Measurements from ENCODE around the gene IFI6. TPM values are rescaled to one million over a fixed set of nuclear protein-coding genes. Genes with fewer than 3 reads are reported as not detected.
A peak's percentile ranks its signal among the peaks of the same experiment; 100 is the strongest.

IFI6 gene
- total RNA-seq, 1 experiment from 2014 or later: 8.6 TPM

- CTCF ChIA-PET: interaction anchor here (1.7 kb wide), 1 partner anchor 101 kb away, joined by 7 read pairs; the partner anchor contains the start of gene STX12
- BruUV-seq (replicated peaks): no TSS peak
- DNase-seq: no peak
- POLR2A ChIA-PET (ENCODE audit: unreplicated experiment): interaction anchor here (0.7 to 1.1 kb wide), 3 partner anchors 53 to 1150 kb away, joined by 4 to 7 read pairs (median 7); no protein-coding TSS in a partner anchor
- Histone ChIP-seq H3K4me2 (peak overlapping the region; percentile 76), H3K4me3 (peak overlapping the region; percentile 43; the same call in 1 of the 2 replicates), H3K9me2 (ENCODE audit: insufficient read depth) (no peaks in the 10 kb centered on the region), H3K79me2 (ENCODE audit: low read depth) (no peaks in the 10 kb centered on the region), H3K27ac (peak overlapping the region; percentile 30; the same call in 1 of the 2 replicates), H3K4me1 (replicated peaks; ENCODE audit: insufficient read depth) (peaks cover 4% of the 10 kb centered on the region; the same call in 1 of the 2 replicates), H4K20me1 (ENCODE audit: insufficient read depth) (no peaks in the 10 kb centered on the region), H3F3A (ENCODE audit: insufficient read depth, low read depth) (peaks cover 5% of the 10 kb centered on the region; the same call in 1 of the 2 replicates), H3K36me3 (ENCODE audit: low read depth) (no peaks in the 10 kb centered on the region), H3K9me3 (ENCODE audit: insufficient read depth, low read depth) (no peaks in the 10 kb centered on the region), H2AFZ (peak overlapping the region; percentile 72; the same call in 1 of the 2 replicates), H3K27me3 (ENCODE audit: insufficient read depth, low read depth) (no peaks in the 10 kb centered on the region)
- intact Hi-C loops (cut with micrococcal nuclease; ENCODE audit: unreplicated experiment): loop anchor here (1.0 to 5.0 kb wide), 3 partner anchors 14 to 160 kb away; partner anchors contain the start of genes PPP1R8 and STX12
- TF ChIP-seq, protein P1, sequence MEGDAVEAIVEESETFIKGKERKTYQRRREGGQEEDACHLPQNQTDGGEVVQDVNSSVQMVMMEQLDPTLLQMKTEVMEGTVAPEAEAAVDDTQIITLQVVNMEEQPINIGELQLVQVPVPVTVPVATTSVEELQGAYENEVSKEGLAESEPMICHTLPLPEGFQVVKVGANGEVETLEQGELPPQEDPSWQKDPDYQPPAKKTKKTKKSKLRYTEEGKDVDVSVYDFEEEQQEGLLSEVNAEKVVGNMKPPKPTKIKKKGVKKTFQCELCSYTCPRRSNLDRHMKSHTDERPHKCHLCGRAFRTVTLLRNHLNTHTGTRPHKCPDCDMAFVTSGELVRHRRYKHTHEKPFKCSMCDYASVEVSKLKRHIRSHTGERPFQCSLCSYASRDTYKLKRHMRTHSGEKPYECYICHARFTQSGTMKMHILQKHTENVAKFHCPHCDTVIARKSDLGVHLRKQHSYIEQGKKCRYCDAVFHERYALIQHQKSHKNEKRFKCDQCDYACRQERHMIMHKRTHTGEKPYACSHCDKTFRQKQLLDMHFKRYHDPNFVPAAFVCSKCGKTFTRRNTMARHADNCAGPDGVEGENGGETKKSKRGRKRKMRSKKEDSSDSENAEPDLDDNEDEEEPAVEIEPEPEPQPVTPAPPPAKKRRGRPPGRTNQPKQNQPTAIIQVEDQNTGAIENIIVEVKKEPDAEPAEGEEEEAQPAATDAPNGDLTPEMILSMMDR (conservative IDR thresholded peaks at IDR 0.05): no peak
- no peak for TF ChIP-seq EZH2 (IDR thresholded peaks at IDR 0.05; ENCODE audit: low read depth)
Measured at GRCh38 chr1:27672750-27673112, 739 bp upstream of the IFI6 start.

- Histone ChIP-seq H3K4me3 (no peak overlapping the region), H3K4me1 (replicated peaks; ENCODE audit: insufficient read depth) (peaks cover 4% of the 10 kb centered on the region; the same call in 1 of the 2 replicates), H4K20me1 (ENCODE audit: insufficient read depth) (no peaks in the 10 kb centered on the region), H3K27me3 (ENCODE audit: insufficient read depth, low read depth) (no peaks in the 10 kb centered on the region), H3K79me2 (ENCODE audit: low read depth) (no peaks in the 10 kb centered on the region), H2AFZ (no peak overlapping the region), H3F3A (ENCODE audit: insufficient read depth, low read depth) (peaks cover 5% of the 10 kb centered on the region; the same call in 1 of the 2 replicates), H3K27ac (no peak overlapping the region), H3K4me2 (no peak overlapping the region), H3K36me3 (ENCODE audit: low read depth) (no peaks in the 10 kb centered on the region), H3K9me2 (ENCODE audit: insufficient read depth) (no peaks in the 10 kb centered on the region), H3K9me3 (ENCODE audit: insufficient read depth, low read depth) (no peaks in the 10 kb centered on the region)
- DNase-seq: no peak
- ChIA-PET POLR2A (ENCODE audit: unreplicated experiment) (interaction anchor here (0.6 to 0.7 kb wide), 2 partner anchors 73 to 564 kb away, joined by 5 to 6 read pairs; no protein-coding TSS in a partner anchor), CTCF (interaction anchor here (0.5 to 1.2 kb wide), 12 partner anchors 10 to 332 kb away, joined by 3 to 14 read pairs (median 4); partner anchors contain the start of genes FAM76A, PPP1R8 and STX12)
- TF ChIP-seq, protein P1 (conservative IDR thresholded peaks at IDR 0.05): no peak
- TF ChIP-seq EZH2 (IDR thresholded peaks at IDR 0.05; ENCODE audit: low read depth): no peak
- intact Hi-C loops (cut with micrococcal nuclease; ENCODE audit: unreplicated experiment): loop anchor here (1.0 to 10.0 kb wide), 3 partner anchors 56 to 305 kb away; partner anchors contain the start of gene PPP1R8
- no TSS peak for BruUV-seq (replicated peaks)
Measured at GRCh38 chr1:27669876-27670275, 2.1 kb downstream of the IFI6 start.

GRCh38 chr1:27668808-27669723, 2.9 kb downstream of the IFI6 start:
- TF ChIP-seq EZH2 (IDR thresholded peaks at IDR 0.05; ENCODE audit: low read depth): no peak
- TF ChIP-seq, protein P1 (conservative IDR thresholded peaks at IDR 0.05): peak; percentile 71
- no peaks in the 10 kb centered on the region for H4K20me1 ChIP-seq (ENCODE audit: insufficient read depth)
- H3F3A ChIP-seq (ENCODE audit: insufficient read depth, low read depth): peaks cover 5% of the 10 kb centered on the region; the same call in 1 of the 2 replicates
- peaks cover 4% of the 10 kb centered on the region; the same call in 1 of the 2 replicates for H3K4me1 ChIP-seq (replicated peaks; ENCODE audit: insufficient read depth)
- H3K27ac ChIP-seq: no peak overlapping the region
- POLR2A ChIA-PET (ENCODE audit: unreplicated experiment): interaction anchor here (0.6 to 0.9 kb wide), 2 partner anchors 104 to 565 kb away, joined by 3 to 5 read pairs; partner anchors contain the start of gene STX12
- 0 out of 2 replicates have a peak overlapping the region, but pooled peaks have one; percentile 55 for H2AFZ ChIP-seq
- no peaks in the 10 kb centered on the region for H3K9me2 ChIP-seq (ENCODE audit: insufficient read depth)
- no peaks in the 10 kb centered on the region for H3K79me2 ChIP-seq (ENCODE audit: low read depth)
- intact Hi-C loops (cut with micrococcal nuclease; ENCODE audit: unreplicated experiment): loop anchor here (1.0 to 10.0 kb wide), 2 partner anchors 57 to 306 kb away; no protein-coding TSS in a partner anchor
- no TSS peak for BruUV-seq (replicated peaks)
- no peaks in the 10 kb centered on the region for H3K36me3 ChIP-seq (ENCODE audit: low read depth)
- H3K4me2 ChIP-seq: peak overlapping the region; percentile 55
- peak in 1 of 2 experiments; percentile 80 for DNase-seq
- no peak overlapping the region for H3K4me3 ChIP-seq
- H3K27me3 ChIP-seq (ENCODE audit: insufficient read depth, low read depth): no peaks in the 10 kb centered on the region
- H3K9me3 ChIP-seq (ENCODE audit: insufficient read depth, low read depth): no peaks in the 10 kb centered on the region
- CTCF ChIA-PET: interaction anchor here (0.5 to 1.2 kb wide), 14 partner anchors 9 to 311 kb away, joined by 3 to 14 read pairs (median 4); partner anchors contain the start of genes FAM76A, PPP1R8 and STX12

Data from PC-9 (cell line).